Cardiac fibroblast (primary cell): ENCODE measurements around the gene IPO5.
"Not testable (repeated sequence)": the region's sequence is repeated elsewhere in the genome, so short reads cannot be mapped to it uniquely, and the experiment has no call there.

Experiments used
- DNase-seq, 2 donors: peaks; one replicate each; pipeline versions ENCODE4 v3.0.0 to v3.0.0-alpha.2; 2010; ENCODE audit warnings: low read depth in 2 of 2
- H3K4me3 ChIP-seq, 2 donors: replicated peaks in 1 of 2; 1 replicate in 1 of 2; 2 replicates in 1 of 2; pipeline ENCODE4 v1.5.1; 2011; ENCODE audit warnings: low read depth in 2 of 2, low read length in 2 of 2, mild to moderate bottlenecking in 2 of 2, moderate library complexity in 1 of 2
- CTCF ChIP-seq: IDR thresholded peaks from one replicate; pipeline ENCODE4 v1.5.1; 2011; ENCODE audit warnings: low read depth, mild to moderate bottlenecking, low read length, inconsistent platforms

Gene IPO5

GRCh38 chr13:98004107-98004506 lies 50.6 kb downstream of the IPO5 start:
- no peak overlapping the region for H3K4me3 ChIP-seq
- TF ChIP-seq CTCF: no peak
- peak; percentile 46 to 59 for DNase-seq

DNA sequence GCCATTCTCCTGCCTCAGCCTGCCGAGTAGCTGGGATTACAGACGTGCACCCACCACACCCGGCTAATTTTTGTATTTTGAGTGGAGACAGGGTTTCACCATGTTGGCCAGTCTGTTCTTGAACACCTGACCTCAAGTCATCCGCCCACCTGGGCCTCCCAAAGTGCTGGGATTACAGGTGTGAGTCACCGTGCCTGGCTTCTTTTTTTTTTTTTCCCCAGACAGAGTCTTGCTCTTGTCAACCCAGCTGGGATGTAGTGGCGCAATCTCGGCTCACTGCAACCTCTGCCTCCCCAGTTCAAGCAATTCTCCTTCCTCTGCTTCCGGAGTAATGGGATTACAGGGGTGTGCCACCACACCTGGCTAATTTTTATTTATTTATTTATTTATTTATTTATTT lies 51.5 kb downstream of the IPO5 start:
- DNase-seq: peak in 1 of 2 donors; percentile 63
- not testable (repeated sequence) for H3K4me3 ChIP-seq

DNA sequence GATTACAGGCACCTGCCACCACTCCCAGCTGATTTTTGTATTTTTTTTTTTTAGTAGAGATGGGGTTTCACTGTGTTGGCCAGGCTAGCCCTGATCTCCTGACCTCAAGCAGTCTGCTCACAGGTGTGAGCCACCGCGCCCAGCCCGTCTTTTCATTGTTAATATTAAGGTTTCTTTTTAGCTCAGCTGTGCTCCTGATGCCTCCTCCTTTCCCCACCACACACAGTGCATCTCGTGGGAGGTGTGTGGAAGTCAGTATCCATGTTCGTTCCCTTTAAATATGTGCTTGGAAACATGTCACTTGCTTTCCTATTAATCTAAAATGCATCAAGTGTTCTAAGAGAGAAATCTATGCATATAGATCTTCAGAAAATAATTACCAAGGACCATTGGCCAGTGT lies 53.5 kb downstream of the IPO5 start:
- no peak for TF ChIP-seq CTCF
- no peak overlapping the region for H3K4me3 ChIP-seq
- no peak for DNase-seq

DNA sequence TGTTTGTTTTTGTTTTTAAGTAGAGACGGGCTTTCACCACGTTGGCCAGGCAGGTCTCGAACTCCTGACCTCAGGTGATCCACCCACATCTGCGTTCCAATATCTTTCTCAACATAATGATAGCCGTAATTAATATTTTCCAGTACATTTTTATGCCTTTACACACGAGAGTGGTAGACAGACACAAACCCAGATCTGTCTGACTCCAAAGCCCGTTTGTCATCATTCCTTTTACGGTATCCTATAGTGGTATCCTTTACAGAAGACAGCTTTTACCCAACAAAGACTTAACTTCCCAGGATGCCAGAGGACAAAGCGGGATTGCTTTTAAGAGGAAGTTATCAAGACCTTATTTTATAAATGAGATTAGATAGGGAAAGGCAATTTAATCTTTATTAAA lies 59.8 kb downstream of the IPO5 start:
- H3K4me3 ChIP-seq: no peak overlapping the region
- no peak for DNase-seq
- TF ChIP-seq CTCF: no peak

DNA sequence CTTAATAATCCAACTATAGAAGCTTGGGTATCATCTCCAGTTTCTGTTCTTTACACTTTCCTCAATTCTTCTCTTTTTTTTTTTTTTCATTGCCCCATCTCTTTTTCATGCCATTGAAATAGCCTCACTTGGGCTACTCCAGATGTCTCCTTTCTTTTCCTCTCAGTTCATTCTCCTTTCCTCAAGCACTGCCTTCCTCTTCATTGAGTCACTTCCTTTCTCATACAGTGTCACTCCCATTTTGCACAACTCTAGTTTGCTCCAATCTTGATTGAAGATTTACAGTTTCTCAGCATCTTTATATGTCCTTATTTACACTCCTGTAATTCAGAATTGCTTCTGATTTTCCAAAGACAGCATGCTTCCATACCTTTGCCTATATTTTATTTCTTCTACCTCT lies 61.3 kb downstream of the IPO5 start:
- H3K4me3 ChIP-seq: no peak overlapping the region
- peak; percentile 85 to 94 for DNase-seq
- TF ChIP-seq CTCF: no peak

- no peak overlapping the region for H3K4me3 ChIP-seq
- TF ChIP-seq CTCF: no peak
- no peak for DNase-seq
Measured at GRCh38 chr13:98018293-98018692, 64.8 kb downstream of the IPO5 start.

- TF ChIP-seq CTCF: no peak
Measured at GRCh38 chr13:98019186-98019585, 65.7 kb downstream of the IPO5 start.

More at GRCh38 chr13:98019186-98019585, 65.7 kb downstream of the IPO5 start:
- H3K4me3 ChIP-seq: no peak overlapping the region
- DNase-seq: no peak
